Panc1 (cell line): ENCODE data around the gene RRP36. TPM values are rescaled to one million over a fixed set of nuclear protein-coding genes. Genes with fewer than 3 reads are reported as not detected.

Experiments used
- ATAC-seq: fragments of 200-7000 bp; cut with Tn5 transposase; 2 replicates; pipeline ENCODE4 v1.9.1; 2020; ENCODE audit warnings: mild to moderate bottlenecking, moderate library complexity
- BruUV-seq: library from RNA; stranded (reverse); fragments of 400-500 nt; replicated peaks from 2 replicates; lab custom pipeline; 2021; lab: Mats Ljungman, UMichigan
- CTCF ChIA-PET: fragments of 300-600 bp; sonication (Branson Sonifier 250); formaldehyde crosslinking; loops from one replicate; lab custom pipeline; 2022; ENCODE audit warnings: antibody characterized with exemption; lab: Charles Lee
- POLR2A ChIA-PET: fragments of 300-600 bp; sonication (Branson Sonifier 250); formaldehyde crosslinking; loops from one replicate; lab custom pipeline; 2022; ENCODE audit warnings: antibody characterized with exemption; lab: Charles Lee
- DNase-seq: peaks from one replicate; pipeline ENCODE4 v3.0.0-alpha.2; 2010; ENCODE audit warnings: low read depth, low spot score
- H3K27ac ChIP-seq: 2 replicates; pipeline ENCODE4 v1.5.1; 2011; ENCODE audit warnings: mild to moderate bottlenecking, low read length, inconsistent platforms
- H3K27me3 ChIP-seq: fragments of 200-500 bp; sonication (Bioruptor generic); 2 replicates; pipeline ENCODE4 v1.6.0; 2014; ENCODE audit warnings: low read length, inconsistent platforms; ENCODE audit not compliant: control insufficient read depth, insufficient read depth
- H3K36me3 ChIP-seq: fragments of 200-500 bp; sonication (Bioruptor generic); 2 replicates; pipeline ENCODE4 v1.5.1; 2014; ENCODE audit warnings: inconsistent platforms, mild to moderate bottlenecking, low read length, moderate library complexity; ENCODE audit not compliant: control insufficient read depth, insufficient read depth
- H3K4me1 ChIP-seq: 2 replicates; pipeline ENCODE4 v1.5.1; 2011; ENCODE audit warnings: inconsistent platforms, mild to moderate bottlenecking, low read length, moderate library complexity; ENCODE audit not compliant: control insufficient read depth, insufficient read depth
- H3K4me3 ChIP-seq, 2 experiments: 2 replicates each; pipeline ENCODE4 v1.5.1; 2011 to 2012; ENCODE audit warnings: low read depth in 2 of 2, low read length in 2 of 2, mild to moderate bottlenecking in 2 of 2, inconsistent platforms in 1 of 2, moderate library complexity in 1 of 2
- H3K9me3 ChIP-seq: fragments of 200-500 bp; sonication (Bioruptor generic); 2 replicates; pipeline ENCODE4 v1.5.1; 2014; ENCODE audit warnings: low read depth, mild to moderate bottlenecking, inconsistent platforms, low read length, moderate library complexity; ENCODE audit not compliant: control insufficient read depth, insufficient read depth
- POLR2AphosphoS5 ChIP-seq: IDR thresholded peaks from 2 replicates; pipeline ENCODE4 v1.6.1; 2012; ENCODE audit warnings: mild to moderate bottlenecking, low read depth, low read length, moderate library complexity
- SIN3A ChIP-seq: IDR thresholded peaks from 2 replicates; pipeline ENCODE4 v1.6.1; 2012; ENCODE audit warnings: low read depth, mild to moderate bottlenecking, low read length, moderate library complexity, borderline replicate concordance; ENCODE audit not compliant: insufficient read depth
- TCF7L2 ChIP-seq: IDR thresholded peaks from 2 replicates; pipeline ENCODE4 v1.6.1; 2011; ENCODE audit warnings: mild to moderate bottlenecking, low read depth, low read length, inconsistent platforms
- in situ Hi-C: cut with HindIII; loops from 2 replicates; pipeline ENCODE4 v1.10.0; 2016; ENCODE audit warnings: low sequenced_read_pairs, low pct_unique_long_range_greater_than_20kb
- intact Hi-C: fragments of 100-400 bp; cut with micrococcal nuclease; formaldehyde crosslinking; loops from one replicate; pipeline ENCODE4 v1.10.0; 2022; ENCODE audit not compliant: unreplicated experiment
- total RNA-seq: library from RNA; stranded (reverse); gene quantifications from one replicate; pipeline ENCODE4 v1.2.1, GENCODE V29; 2021; ENCODE audit not compliant: unreplicated experiment
- TF ChIP-seq, protein P1 (sequence below): fragments of 450-650 bp; IDR thresholded peaks from 2 replicates; pipeline ENCODE4 v1.5.1; 2017; ENCODE audit warnings: mild to moderate bottlenecking
- TF ChIP-seq, protein P2 (sequence below), 2 experiments: IDR thresholded peaks; 2 replicates each; pipeline ENCODE4 v1.6.1; 2011 to 2012; ENCODE audit warnings: low read depth in 2 of 2, control low read depth in 1 of 2, low read length in 1 of 2, mild to moderate bottlenecking in 1 of 2, moderate library complexity in 1 of 2; ENCODE audit not compliant: insufficient read depth in 1 of 2

RRP36 gene
- total RNA-seq, 1 experiment from 2014 or later = 106 TPM

DNA sequence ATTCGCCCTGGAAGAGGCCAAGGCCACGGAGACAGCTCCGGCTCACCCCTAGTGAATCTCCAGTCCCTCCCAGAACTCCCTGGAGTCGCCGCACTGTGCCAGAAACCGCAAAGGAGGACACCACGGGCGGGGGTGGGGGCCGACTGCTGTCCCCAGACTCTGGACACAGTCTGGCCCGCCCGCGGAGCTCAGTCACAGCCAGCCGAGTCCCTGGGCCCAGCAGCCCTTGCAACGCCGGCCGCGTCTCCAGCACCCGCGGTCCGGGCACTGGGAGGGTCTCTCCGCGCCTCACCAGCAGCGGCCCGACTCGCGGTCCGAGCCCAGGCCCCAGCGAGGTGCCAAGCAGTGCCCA is 43.0 kb upstream of the RRP36 start:
- DNase-seq = no peak
- in situ Hi-C loops (no loop called here), intact Hi-C loops (no loop called here)
- no TSS peak for BruUV-seq
- ChIA-PET POLR2A (interaction anchor here (0.6 to 0.7 kb wide), 4 partner anchors 21 to 1217 kb away, joined by 3 to 8 read pairs (median 4); partner anchors contain the start of gene KLHDC3), CTCF (no interaction called here)
- Histone ChIP-seq H3K27me3 (no peaks in the 10 kb centered on the region), H3K27ac (peak overlapping the region; percentile 88), H3K4me3 (peak overlapping the region; percentile 72 to 81), H3K9me3 (no peaks in the 10 kb centered on the region), H3K4me1 (peaks cover 13% of the 10 kb centered on the region; the same call in 1 of the 2 replicates), H3K36me3 (no peaks in the 10 kb centered on the region)
- peak; percentile 28 for ATAC-seq
- TF ChIP-seq TCF7L2 (no peak), POLR2AphosphoS5 (no peak), SIN3A (no peak)
- TF ChIP-seq, protein P1, sequence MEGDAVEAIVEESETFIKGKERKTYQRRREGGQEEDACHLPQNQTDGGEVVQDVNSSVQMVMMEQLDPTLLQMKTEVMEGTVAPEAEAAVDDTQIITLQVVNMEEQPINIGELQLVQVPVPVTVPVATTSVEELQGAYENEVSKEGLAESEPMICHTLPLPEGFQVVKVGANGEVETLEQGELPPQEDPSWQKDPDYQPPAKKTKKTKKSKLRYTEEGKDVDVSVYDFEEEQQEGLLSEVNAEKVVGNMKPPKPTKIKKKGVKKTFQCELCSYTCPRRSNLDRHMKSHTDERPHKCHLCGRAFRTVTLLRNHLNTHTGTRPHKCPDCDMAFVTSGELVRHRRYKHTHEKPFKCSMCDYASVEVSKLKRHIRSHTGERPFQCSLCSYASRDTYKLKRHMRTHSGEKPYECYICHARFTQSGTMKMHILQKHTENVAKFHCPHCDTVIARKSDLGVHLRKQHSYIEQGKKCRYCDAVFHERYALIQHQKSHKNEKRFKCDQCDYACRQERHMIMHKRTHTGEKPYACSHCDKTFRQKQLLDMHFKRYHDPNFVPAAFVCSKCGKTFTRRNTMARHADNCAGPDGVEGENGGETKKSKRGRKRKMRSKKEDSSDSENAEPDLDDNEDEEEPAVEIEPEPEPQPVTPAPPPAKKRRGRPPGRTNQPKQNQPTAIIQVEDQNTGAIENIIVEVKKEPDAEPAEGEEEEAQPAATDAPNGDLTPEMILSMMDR = no peak
- TF ChIP-seq, protein P2, sequence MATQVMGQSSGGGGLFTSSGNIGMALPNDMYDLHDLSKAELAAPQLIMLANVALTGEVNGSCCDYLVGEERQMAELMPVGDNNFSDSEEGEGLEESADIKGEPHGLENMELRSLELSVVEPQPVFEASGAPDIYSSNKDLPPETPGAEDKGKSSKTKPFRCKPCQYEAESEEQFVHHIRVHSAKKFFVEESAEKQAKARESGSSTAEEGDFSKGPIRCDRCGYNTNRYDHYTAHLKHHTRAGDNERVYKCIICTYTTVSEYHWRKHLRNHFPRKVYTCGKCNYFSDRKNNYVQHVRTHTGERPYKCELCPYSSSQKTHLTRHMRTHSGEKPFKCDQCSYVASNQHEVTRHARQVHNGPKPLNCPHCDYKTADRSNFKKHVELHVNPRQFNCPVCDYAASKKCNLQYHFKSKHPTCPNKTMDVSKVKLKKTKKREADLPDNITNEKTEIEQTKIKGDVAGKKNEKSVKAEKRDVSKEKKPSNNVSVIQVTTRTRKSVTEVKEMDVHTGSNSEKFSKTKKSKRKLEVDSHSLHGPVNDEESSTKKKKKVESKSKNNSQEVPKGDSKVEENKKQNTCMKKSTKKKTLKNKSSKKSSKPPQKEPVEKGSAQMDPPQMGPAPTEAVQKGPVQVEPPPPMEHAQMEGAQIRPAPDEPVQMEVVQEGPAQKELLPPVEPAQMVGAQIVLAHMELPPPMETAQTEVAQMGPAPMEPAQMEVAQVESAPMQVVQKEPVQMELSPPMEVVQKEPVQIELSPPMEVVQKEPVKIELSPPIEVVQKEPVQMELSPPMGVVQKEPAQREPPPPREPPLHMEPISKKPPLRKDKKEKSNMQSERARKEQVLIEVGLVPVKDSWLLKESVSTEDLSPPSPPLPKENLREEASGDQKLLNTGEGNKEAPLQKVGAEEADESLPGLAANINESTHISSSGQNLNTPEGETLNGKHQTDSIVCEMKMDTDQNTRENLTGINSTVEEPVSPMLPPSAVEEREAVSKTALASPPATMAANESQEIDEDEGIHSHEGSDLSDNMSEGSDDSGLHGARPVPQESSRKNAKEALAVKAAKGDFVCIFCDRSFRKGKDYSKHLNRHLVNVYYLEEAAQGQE (IDR thresholded peaks at IDR 0.05; ENCODE audit: insufficient read depth in 1 of 2, low read depth in 2 of 2, low read length in 1 of 2) = no peak

DNA sequence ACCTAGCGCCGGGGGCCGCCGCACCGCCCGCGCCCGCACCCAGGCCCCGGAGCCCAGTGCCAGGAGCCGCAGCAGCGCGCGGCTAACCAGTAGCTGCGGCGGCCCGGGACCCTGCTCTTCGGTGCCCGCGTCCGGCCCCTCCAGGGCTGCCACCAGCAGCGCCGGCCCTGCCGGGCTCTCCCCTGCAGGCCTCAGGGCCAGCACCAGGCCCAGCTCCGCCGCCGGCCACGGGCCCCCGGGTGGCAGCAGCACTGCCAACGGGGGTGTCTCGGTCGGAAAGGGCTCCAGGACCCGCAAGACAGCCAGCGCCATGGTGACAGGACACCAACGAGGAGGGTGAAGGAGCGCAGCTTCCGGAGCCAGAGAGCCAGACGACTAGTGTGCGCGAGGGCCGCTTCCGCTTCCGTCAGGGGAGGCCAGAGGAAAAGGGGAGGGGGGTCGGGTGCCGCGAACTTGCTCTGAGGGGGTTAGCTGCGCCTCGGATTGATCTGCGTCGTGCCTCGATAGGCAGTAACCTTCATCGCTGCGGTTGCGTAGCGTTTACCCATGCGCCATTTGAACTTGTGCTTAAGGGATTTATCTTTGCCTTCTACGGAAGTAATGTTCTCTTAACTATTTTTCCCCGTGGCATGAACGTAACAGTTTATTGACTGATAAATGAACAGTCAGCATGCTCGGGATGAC is 42.4 kb upstream of the RRP36 start, which contains the start of gene PEX6:
Gene PEX6 (minus strand): TSS at position 343 of the 684 bp plus-strand sequence. CDS start 31 bp downstream, at position 312.
- no peaks in the 10 kb centered on the region for H3K9me3 ChIP-seq
- H3K27me3 ChIP-seq = no peaks in the 10 kb centered on the region
- POLR2A ChIA-PET = interaction anchor here (0.5 to 0.7 kb wide), 5 partner anchors 21 to 1217 kb away, joined by 3 to 8 read pairs (median 5); partner anchors contain the start of gene RPL7L1
- no peaks in the 10 kb centered on the region for H3K36me3 ChIP-seq
- H3K4me1 ChIP-seq = peaks cover 15% of the 10 kb centered on the region; the same call in 1 of the 2 replicates
- no TSS peak for BruUV-seq
- CTCF ChIA-PET = no interaction called here
- in situ Hi-C loops = no loop called here
- intact Hi-C loops = no loop called here
- ATAC-seq (peak; percentile 95), DNase-seq (peak; percentile 51)
- TF ChIP-seq, protein P2 (IDR thresholded peaks at IDR 0.05; ENCODE audit: insufficient read depth in 1 of 2, low read depth in 2 of 2, low read length in 1 of 2) = 0 out of 4 replicates have a peak, but pooled peaks of 1 of the 2 experiments have one; percentile 27
- TF ChIP-seq POLR2AphosphoS5 (peak; percentile 94), TCF7L2 (peak; percentile 27; the same call in 1 of the 2 replicates), SIN3A (peak; percentile 81; the same call in 1 of the 2 replicates)
- TF ChIP-seq, protein P1 = no peak
- H3K4me3 ChIP-seq = peak within 1 kb of the TSS; percentile 72 to 81
- peak within 1 kb of the TSS; percentile 91 for H3K27ac ChIP-seq
